NCI-H1048 (cell line): Measurements from ENCODE around the gene TJP3.

Source experiments
- DNase-seq: peaks from one replicate; lab custom pipeline; 2025; lab: John Stamatoyannopoulos, UW

TJP3 gene

DNA sequence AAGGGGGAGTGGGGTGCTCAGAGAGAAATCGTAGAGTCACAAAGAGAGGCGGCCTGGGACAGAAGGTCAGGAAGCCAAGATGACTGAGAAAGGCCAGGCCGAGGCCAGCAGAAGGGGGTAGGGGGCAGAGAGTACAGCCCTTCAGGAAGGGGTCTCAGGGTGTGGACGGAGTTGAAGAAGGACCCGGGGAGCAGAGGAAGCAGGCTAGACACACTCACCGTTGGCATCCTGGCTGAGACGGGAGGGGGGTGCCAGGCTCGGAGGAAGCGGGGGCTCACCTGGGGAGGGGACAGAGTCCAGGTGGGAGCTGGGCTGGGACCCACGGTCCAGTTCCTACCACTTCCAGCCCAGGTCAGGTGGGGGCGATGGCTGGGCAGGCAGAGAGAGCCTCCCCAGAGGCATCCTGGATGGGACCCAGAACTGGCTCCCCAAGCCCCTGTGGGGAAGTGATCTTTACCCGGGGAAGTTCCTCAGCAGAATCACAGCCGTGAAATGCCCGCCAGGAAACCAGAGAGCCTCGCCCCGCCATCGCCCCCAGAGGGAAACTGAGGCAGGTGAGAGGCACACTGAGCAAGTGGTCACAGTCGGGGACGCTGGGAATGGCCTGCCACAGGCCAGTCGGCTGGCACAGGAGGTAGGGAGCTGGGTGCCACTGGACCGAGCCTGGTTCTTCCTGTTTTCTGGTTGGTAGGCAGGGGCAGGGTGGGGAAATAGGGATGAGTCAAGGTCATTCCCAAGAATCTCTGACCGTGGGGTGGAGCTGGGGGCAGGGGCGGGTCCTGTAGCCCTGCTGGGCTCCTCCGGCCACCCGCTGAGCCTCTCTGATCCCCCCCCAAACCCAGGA is 76.6 kb downstream of the TJP3 start:
- DNase-seq: no peak

DNA sequence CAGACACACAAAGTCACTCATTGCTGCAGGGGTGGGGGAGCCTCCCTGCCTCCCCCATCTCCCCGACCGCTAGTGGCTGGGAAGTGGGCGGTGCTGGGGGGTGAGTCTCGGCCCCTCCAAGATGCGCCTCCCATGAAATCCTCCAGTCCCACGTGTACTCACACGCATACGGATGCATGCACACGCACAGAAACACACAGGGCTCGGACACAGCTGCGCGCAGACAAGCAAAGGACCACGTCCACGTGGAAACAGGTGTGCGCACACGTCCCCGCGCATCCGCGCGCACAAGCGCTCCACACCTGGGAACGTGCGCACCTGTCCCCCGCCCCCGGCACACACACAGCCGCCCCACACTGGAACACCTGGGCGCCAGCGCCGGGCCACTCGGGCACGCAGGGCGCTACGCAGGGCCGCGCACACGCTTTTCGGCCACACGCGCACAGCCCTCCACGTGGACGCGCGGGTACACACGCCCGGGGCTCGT is 77.3 kb downstream of the TJP3 start:
- no peak for DNase-seq

DNA sequence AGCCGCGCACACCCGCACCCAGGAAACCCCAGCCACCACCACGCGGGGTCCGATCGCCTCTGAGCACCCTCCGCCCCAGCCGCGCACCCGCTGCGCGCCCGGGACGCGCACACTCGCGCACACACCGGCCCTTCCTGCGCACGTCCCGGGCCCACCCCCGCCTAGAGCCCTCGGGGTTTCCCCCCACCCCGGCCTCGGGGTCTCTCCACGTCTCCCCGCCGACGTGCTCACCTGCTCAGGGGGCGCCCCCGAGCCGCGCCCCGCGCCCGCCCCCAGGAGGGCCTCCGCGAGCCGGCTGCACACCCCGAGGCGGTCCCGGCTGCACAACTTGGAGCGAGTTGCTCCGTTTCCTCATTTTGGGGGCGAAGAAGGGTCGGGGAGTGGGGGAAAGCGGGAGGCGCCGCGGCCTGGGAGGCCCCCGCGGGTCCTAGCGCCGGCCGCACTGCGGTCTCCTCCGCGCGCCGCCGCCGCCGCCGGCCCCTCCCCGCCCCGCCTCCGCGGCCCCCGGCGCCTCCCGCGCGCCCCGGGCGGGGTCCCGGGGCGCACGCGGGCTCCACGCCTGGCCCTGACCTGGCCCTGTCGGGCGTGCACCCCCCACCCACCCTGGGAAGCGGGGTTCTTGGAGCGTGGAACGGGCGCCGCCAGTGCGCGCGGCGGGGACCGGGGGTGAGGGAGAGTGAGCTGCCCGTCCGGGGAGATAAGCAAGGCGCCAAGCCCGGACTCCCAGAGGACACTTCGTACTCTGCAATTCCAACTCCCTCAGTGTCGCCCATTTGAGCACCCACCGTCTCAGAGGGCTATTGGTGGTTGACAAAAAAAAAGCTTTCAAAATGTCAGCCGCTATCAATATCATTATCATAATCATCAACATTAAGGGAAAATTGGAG is 78.0 kb downstream of the TJP3 start, which contains the start of gene MATK:
MATK (minus strand) TSS at position 444 of the 887 bp plus-strand sequence. CDS start 1,246 bp downstream, outside the sequence.
- no peak for DNase-seq

DNA sequence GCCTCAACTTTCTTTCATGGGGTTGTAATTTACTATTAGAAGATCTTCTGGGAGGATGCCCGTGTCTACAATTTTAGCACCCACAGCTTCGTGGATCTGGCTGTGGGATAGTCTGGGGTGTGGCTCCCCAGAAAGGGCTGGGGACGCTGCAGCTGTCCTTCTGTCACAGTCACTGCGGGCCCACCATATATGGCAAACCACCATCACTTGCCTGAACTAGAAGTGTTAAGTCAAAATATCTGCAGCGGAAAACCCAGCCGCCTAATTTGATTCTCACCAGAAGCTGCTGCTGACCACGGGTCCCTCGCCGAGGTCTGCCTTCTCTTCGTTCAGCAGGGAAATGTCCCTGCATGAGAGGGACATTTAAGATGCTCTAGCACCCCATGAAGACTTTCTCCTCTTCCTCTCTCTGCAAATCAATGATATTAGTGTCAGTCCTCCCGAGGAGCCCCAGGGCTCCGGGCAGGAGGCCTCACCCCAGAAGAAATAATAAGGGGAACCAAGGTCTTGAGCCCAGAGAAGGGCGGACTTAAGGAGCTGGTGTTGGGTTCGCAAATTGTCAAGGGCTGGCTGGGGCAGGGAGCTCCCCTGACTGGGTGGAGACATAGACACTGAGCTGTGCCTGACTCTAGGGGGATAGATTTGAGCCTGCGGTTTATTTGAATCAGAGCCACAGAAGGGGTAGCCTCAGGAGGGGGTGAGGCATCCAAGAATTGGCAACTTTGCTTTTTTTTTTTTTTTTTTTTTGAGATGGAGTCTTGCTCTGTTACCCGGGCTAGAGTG is 81.0 kb downstream of the TJP3 start:
- DNase-seq: no peak

DNA sequence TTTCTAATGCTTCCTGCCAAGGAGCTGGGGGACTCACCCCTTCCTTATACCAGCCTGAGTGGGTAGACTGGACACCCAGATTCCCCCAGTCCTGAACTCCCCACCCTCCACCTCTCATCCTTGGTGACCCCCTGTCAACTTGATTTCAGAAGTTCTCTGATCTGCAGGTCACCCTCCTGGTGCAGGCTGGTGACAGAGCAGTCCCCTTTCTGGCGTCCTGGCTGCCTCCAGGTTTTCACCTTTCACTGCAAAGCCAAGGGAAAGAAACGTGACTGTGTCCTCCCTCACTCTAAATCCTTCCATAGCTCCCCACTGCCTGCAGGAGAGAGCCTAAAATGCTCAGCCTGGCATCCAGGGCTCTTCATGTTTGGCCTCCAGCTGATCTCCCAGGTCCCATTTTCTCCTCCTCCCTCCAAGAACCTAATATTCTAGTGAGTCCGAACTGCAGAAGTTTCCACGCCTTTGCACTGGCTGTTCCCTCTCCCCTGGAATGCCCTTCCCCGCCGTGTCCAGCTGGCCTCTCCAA is 82.1 kb downstream of the TJP3 start:
- no peak for DNase-seq

DNA sequence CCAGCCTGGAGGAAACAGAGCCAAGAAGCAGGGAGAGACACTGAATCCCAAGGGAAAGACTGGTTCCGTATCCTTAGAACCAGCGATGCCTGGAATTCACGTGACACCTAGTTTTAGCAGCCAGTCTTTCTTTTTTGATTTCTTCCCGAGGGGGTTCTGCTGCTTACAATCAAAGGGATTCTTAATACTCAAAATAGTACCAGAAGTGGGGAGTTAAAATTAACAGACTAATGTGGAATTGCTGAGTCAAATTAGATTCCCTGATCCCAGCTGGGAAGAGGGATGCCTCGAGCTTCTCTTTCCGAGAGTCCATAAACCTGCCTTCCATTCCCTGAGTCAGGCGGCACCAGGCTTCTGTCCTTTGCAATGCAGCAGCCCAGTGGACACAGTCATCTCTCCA is 82.8 kb downstream of the TJP3 start:
- DNase-seq: no peak

DNA sequence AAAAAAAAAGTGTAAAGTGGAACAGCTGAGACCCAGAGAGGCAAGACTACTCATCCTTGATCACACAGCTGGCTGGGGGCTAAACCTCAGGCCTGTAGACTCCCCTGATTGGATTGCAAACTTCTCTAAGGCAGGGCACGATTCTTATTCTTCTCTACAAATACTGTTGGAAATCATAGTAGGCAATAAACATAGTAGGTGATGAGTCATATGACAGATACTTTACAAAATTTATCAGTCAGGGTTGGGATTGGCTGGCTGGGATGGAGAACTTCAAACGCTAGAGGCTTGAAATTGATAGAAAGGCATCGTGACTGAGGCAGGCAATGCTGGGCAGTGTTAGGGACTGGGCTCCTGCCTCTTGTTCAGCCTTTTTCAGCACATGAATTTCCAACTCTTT is 83.9 kb downstream of the TJP3 start:
- no peak for DNase-seq

DNA sequence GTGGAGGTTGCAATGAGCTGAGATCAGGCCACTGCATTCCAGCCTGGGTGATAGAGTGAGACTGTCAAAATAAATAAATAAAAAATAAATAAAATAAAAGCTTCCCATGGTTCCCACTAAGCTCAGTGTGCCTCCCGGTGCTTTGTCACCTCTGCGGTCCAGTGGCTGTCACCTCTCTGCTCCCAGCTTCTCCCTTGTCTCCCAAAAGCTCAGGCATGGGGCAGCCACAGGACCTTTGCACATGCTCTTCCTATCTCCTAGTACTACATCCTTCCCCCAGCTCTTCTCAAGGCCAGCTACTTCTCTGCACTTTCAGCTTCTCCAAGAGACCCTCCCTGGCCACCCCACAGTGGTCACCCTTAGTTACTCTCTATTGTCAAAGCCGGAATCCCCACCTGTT is 85.6 kb downstream of the TJP3 start:
- no peak for DNase-seq

DNA sequence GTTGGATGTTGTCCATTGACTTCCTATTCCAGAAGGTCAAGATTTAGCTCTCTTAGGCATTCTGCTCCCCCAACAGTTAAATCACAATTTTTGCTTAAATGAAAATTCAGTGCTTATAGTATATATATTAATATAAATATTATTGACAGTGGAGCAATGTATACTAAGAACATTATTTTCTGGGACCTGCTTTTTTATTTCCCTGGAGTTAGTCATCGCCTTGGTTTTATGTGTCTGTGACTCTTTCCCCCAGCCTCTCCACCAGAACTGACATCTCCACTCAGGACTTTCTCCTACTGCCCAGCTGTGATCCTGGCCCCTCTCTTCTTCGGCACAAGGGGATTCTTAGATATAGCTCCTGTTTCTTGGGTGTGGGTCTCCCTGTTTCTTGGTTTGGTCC is 88.2 kb downstream of the TJP3 start:
- DNase-seq: no peak

DNA sequence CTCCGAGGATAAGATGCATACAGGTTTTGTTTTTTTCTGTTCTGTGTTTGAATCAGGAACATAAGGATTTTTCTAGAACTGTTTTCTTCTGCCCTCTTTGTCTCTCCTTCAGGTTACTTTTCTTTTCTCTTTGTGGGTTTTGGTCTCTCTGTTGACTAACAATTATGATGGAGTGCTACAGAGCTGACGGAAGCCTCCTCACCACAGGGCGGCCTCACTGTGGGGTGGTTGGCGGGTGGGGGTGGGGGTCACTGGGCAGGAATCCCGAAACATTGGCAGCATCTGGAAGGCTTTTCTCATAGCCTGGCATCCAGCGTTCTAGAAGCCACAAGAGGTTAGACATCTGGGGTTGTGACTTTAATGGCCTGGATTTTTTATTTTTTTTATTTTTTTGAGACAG is 90.0 kb downstream of the TJP3 start:
- no peak for DNase-seq
